ENCODE results near the gene RTBDN.
"Not testable (repeated sequence)": the region's sequence is repeated elsewhere in the genome, so short reads cannot be mapped to it uniquely, and the experiment has no call there.

RTBDN gene

GRCh38 chr19:12817810-12818209 lies 16.6 kb downstream of the RTBDN start:
- DNase-seq: not testable (repeated sequence)

GRCh38 chr19:12817188-12817587 lies 17.2 kb downstream of the RTBDN start:
- not testable (repeated sequence) for DNase-seq

GRCh38 chr19:12815088-12815487 lies 19.3 kb downstream of the RTBDN start:
- no peak for DNase-seq

- DNase-seq: peak; percentile 78 to 98
Observed at GRCh38 chr19:12806242-12807081, 27.9 kb downstream of the RTBDN start, which contains the start of gene RNASEH2A. TSS of gene RNASEH2A (plus strand) at chr19:12806584. CDS start at chr19:12806674, 90 bp downstream.

- DNase-seq: no peak
Observed at GRCh38 chr19:12804051-12804450, 30.3 kb downstream of the RTBDN start.

- DNase-seq: no peak
Observed at GRCh38 chr19:12802267-12803106, 31.9 kb downstream of the RTBDN start.

- peak; percentile 23 to 85 for DNase-seq
Observed at GRCh38 chr19:12801466-12802266, 32.7 kb downstream of the RTBDN start, which contains the start of the genes PRDX2 and THSD8. TSS of gene PRDX2 (minus strand) at chr19:12801800. CDS start at chr19:12801261, 539 bp downstream. TSS of gene THSD8 (plus strand) at chr19:12802069. CDS start at chr19:12802072, 3 bp downstream.

GRCh38 chr19:12800923-12801465 lies 33.4 kb downstream of the RTBDN start:
- DNase-seq: no peak

- no peak for DNase-seq
Observed at GRCh38 chr19:12800466-12800770, 34.0 kb downstream of the RTBDN start.

GRCh38 chr19:12799742-12800465 lies 34.5 kb downstream of the RTBDN start:
- DNase-seq: no peak

- DNase-seq: not testable (repeated sequence)
Observed at GRCh38 chr19:12797607-12798006, 36.8 kb downstream of the RTBDN start.

GRCh38 chr19:12797141-12797587 lies 37.2 kb downstream of the RTBDN start:
- DNase-seq: no peak

- DNase-seq: peak; percentile 80 to 90
Observed at GRCh38 chr19:12796146-12797071, 38.0 kb downstream of the RTBDN start.

- DNase-seq: no peak
Observed at GRCh38 chr19:12794971-12795381, 39.4 kb downstream of the RTBDN start.

- DNase-seq: peak in 1 of 2 experiments; percentile 14
Observed at GRCh38 chr19:12794196-12794941, 40.0 kb downstream of the RTBDN start.

- peak; percentile 89 to 98 for DNase-seq
Observed at GRCh38 chr19:12793290-12794195, 40.8 kb downstream of the RTBDN start.

GRCh38 chr19:12792853-12793289 lies 41.5 kb downstream of the RTBDN start:
- no peak for DNase-seq

- peak in 1 of 2 experiments; percentile 85 for DNase-seq
Observed at GRCh38 chr19:12792051-12792852, 42.1 kb downstream of the RTBDN start.

All from NCI-H446 (cell line).